ENCODE data around the gene MBD5.

Gene MBD5

DNA sequence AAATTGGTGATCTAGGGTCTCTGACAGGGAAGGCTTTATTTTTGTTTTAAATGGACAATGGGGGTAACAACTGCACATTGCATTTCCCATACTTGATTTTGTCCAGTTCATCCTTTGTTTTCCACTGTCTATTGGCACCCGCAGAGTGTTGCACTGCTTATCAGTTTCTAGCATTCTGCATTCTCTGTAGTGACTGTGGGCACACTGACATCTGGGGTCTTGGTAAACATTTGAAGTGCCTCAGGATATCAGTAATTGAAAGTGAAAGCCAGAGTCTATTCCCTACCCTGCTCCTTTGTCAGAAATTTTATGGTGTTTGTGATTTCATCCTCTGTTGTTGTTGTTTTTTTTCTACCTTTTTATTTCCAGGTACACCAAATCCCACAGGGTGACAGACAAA, 491.6 kb downstream of the MBD5 start:
- TF ChIP-seq, protein P1, sequence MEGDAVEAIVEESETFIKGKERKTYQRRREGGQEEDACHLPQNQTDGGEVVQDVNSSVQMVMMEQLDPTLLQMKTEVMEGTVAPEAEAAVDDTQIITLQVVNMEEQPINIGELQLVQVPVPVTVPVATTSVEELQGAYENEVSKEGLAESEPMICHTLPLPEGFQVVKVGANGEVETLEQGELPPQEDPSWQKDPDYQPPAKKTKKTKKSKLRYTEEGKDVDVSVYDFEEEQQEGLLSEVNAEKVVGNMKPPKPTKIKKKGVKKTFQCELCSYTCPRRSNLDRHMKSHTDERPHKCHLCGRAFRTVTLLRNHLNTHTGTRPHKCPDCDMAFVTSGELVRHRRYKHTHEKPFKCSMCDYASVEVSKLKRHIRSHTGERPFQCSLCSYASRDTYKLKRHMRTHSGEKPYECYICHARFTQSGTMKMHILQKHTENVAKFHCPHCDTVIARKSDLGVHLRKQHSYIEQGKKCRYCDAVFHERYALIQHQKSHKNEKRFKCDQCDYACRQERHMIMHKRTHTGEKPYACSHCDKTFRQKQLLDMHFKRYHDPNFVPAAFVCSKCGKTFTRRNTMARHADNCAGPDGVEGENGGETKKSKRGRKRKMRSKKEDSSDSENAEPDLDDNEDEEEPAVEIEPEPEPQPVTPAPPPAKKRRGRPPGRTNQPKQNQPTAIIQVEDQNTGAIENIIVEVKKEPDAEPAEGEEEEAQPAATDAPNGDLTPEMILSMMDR (IDR thresholded peaks at IDR 0.05; ENCODE audit: borderline replicate concordance, control extremely low read depth, extremely low read depth, insufficient read depth, missing control alignments): no peak
- in situ Hi-C loops (cut with MboI; ENCODE audit: low sequenced_read_pairs, unreplicated experiment): no loop called here
- DNase-seq (ENCODE audit: low spot score): no peak

DNA sequence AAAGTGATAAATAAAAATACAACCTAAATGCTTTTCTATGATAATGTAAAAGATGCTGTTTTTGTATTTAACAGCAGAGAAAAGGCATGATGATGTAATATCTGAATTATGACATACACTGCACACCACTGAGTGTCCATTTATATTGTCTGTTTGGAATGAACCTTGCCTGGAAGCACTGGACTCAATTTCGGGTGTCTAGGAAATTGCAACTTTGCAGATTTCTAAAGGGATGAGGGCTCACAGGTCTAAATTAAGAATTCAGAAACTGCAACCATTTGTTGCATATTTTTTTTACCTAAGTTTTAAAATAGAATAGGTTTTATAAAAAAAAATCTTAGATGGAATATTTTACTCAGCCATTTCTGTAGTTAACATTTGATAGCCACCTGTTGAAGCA, 492.5 kb downstream of the MBD5 start:
- in situ Hi-C loops (cut with MboI; ENCODE audit: low sequenced_read_pairs, unreplicated experiment): no loop called here
- TF ChIP-seq, protein P1 (IDR thresholded peaks at IDR 0.05; ENCODE audit: borderline replicate concordance, control extremely low read depth, extremely low read depth, insufficient read depth, missing control alignments): no peak
- DNase-seq (ENCODE audit: low spot score): no peak

DNA sequence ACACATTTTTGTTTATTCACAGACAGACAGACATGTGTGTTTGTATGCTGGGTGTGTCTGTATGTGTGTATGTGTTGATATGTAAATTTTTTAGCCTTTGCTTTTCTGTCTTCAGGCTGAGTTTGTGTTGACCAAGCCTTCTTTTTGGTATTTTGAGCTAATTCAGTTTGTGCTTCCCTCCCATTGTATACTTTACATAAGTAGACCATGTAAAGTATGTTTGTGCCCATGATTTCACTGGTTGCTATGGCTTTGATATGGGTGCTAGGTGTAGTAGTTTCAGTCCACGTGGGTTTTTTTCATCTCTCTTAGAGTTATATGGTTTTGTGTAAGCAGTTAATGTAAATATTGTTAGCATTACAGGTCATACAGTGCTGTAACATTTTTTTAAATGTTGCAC, 494.2 kb downstream of the MBD5 start:
- no peak for DNase-seq (ENCODE audit: low spot score)
- in situ Hi-C loops (cut with MboI; ENCODE audit: low sequenced_read_pairs, unreplicated experiment): no loop called here
- TF ChIP-seq, protein P1 (IDR thresholded peaks at IDR 0.05; ENCODE audit: borderline replicate concordance, control extremely low read depth, extremely low read depth, insufficient read depth, missing control alignments): no peak

DNA sequence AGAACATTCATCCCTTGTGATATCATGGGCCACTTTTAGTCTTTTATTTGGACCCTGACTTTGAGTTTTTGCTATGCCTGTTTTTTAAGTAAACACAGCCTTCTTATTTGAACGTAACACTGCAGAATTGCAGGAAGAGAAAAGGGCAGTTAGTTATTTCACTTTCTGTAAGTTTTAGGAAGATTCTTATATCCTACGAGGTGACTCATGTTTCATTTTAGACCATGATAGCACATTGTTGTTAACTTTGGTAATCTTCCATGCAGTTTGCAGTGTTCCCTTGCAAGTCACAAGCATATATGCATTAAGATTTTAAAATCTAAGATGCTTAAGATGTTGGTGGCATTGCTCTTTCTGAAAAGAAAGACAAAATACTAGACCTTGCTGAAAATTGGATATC, 495.1 kb downstream of the MBD5 start:
- TF ChIP-seq, protein P1 (IDR thresholded peaks at IDR 0.05; ENCODE audit: borderline replicate concordance, control extremely low read depth, extremely low read depth, insufficient read depth, missing control alignments): no peak
- no peak for DNase-seq (ENCODE audit: low spot score)
- in situ Hi-C loops (cut with MboI; ENCODE audit: low sequenced_read_pairs, unreplicated experiment): no loop called here

DNA sequence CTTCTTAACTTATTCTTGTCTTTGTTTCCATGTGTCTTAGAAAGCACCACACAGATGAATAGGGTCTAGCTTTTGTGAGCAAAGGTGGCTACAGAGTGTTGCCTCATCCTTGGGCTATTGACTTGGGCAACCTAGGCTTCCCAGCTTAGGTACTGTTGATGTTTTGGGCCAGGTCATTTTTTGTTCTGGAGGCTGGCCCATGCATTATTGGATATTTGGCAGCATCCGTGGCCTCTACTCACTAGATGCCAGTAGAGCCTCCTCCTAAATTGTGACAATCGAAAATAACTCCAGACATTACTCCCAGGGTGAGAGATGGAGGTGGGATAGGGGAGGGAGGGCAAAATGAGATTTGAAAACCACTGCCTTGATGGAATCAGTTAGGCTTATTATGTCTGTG, 496.4 kb downstream of the MBD5 start:
- in situ Hi-C loops (cut with MboI; ENCODE audit: low sequenced_read_pairs, unreplicated experiment): no loop called here
- TF ChIP-seq, protein P1 (IDR thresholded peaks at IDR 0.05; ENCODE audit: borderline replicate concordance, control extremely low read depth, extremely low read depth, insufficient read depth, missing control alignments): no peak
- DNase-seq (ENCODE audit: low spot score): no peak

DNA sequence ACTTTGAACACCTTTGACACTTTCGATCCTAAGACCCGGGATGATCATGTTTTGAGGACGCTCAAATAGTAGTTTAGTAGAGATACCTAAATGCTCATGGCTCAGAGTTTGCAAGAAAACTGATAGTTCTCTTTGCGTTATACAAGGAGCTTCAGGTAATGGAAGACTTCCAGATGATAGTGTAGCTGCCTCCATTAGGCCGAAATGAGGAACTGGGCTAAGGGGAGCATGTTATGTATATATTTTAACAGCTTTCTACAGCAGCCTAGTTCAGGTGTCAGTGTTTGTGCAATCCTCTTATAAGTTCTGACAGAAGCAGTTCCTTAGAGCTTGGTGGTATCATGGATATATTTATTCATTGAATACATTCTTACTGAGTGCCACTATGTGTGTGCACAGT, 496.9 kb downstream of the MBD5 start:
- TF ChIP-seq, protein P1 (IDR thresholded peaks at IDR 0.05; ENCODE audit: borderline replicate concordance, control extremely low read depth, extremely low read depth, insufficient read depth, missing control alignments): no peak
- no peak for DNase-seq (ENCODE audit: low spot score)
- in situ Hi-C loops (cut with MboI; ENCODE audit: low sequenced_read_pairs, unreplicated experiment): no loop called here

DNA sequence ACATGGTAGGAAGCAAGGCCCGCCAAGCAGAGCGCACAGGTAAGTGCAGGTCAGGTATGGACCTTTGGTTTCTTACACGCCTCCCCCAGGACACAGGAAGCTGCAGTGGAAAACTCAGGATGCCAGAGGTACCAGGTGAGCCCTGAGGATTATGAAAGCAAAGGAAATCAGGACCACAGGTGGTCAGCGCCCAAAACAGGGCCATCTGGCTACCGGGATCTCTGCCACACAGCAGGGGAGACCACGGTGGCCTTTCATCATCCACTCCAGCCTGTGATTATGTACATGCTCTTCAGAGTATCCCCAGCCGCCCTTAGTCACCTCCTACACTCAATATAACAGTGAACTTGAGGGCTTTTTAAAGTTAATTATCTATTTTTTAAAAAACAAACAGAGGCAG, 498.1 kb downstream of the MBD5 start:
- in situ Hi-C loops (cut with MboI; ENCODE audit: low sequenced_read_pairs, unreplicated experiment): no loop called here
- no peak for DNase-seq (ENCODE audit: low spot score)
- TF ChIP-seq, protein P1 (IDR thresholded peaks at IDR 0.05; ENCODE audit: borderline replicate concordance, control extremely low read depth, extremely low read depth, insufficient read depth, missing control alignments): no peak

Data from GM13976 (cell line).